HCT116 (cell line): Measurements from ENCODE around the gene AGAP1. TPM values are rescaled to one million over a fixed set of nuclear protein-coding genes. Genes with fewer than 3 reads are reported as not detected.

Experiments used
- ATAC-seq: fragments of 200-7000 bp; cut with Tn5 transposase; 2 replicates; pipeline ENCODE4 v1.9.1; 2020; ENCODE audit warnings: mild to moderate bottlenecking, moderate library complexity
- BruUV-seq: library from RNA; stranded (reverse); fragments of 400-500 nt; replicated peaks from 2 replicates; lab custom pipeline; 2021; lab: Mats Ljungman, UMichigan
- CTCF ChIA-PET: fragments of 300-600 bp; sonication (Branson Sonifier 250); formaldehyde crosslinking; loops from one replicate; lab custom pipeline; 2021; ENCODE audit warnings: antibody characterized with exemption; lab: Charles Lee
- POLR2A ChIA-PET: fragments of 300-600, 350-600 bp; sonication (Branson Sonifier 250); formaldehyde crosslinking; loops from one replicate; lab custom pipeline; 2021; ENCODE audit warnings: antibody characterized with exemption; lab: Charles Lee
- RAD21 ChIA-PET, 2 experiments: fragments of 300-600 bp; sonication (Branson Sonifier 250); formaldehyde crosslinking; loops; one replicate each; lab custom pipeline; 2023; ENCODE audit warnings: low total read pairs in 2 of 2; ENCODE audit not compliant: uncharacterized antibody in 2 of 2, unreplicated experiment in 2 of 2, low non-redundant PET in 1 of 2; lab: Charles Lee
- DNase-seq: peaks from one replicate; pipeline ENCODE4 v3.0.0-alpha.2; 2010; ENCODE audit warnings: low read depth, low spot score
- H2AFZ ChIP-seq: fragments of 200-600 bp; shearing (Covaris generic), sonication (generic); 2 replicates; pipeline ENCODE4 v1.6.1; 2017; ENCODE audit warnings: low read depth, mixed run types, mixed read lengths, antibody characterized with exemption, low read length; ENCODE audit not compliant: poor library complexity, severe bottlenecking
- H3K27ac ChIP-seq: 2 replicates; pipeline ENCODE4 v1.5.1; 2012; ENCODE audit warnings: low read depth, low read length
- H3K27me3 ChIP-seq: fragments of 200-600 bp; sonication (generic); 2 replicates; pipeline ENCODE4 v1.6.1; 2016; ENCODE audit warnings: mixed run types, low read length, mixed read lengths; ENCODE audit not compliant: insufficient read depth
- H3K36me3 ChIP-seq, 2 experiments: fragments of 200-500 bp in 1 of 2; fragments of 200-600 bp in 1 of 2; sonication (Bioruptor generic) in 1 of 2; sonication (generic) in 1 of 2; 2 replicates each; pipeline versions ENCODE4 v1.5.1 to v1.6.1; 2014 to 2016; ENCODE audit warnings: low read length in 2 of 2, inconsistent platforms in 1 of 2, mixed read lengths in 1 of 2, mixed run types in 1 of 2; ENCODE audit not compliant: insufficient read depth in 2 of 2, control insufficient read depth in 1 of 2
- H3K4me1 ChIP-seq, 2 experiments: fragments of 200-600 bp in 1 of 2; sonication (generic) in 1 of 2; 2 replicates each; pipeline versions ENCODE4 v1.5.1 to v1.6.1; 2012 to 2017; ENCODE audit warnings: low read length in 2 of 2, inconsistent platforms in 1 of 2, mild to moderate bottlenecking in 1 of 2, mixed read lengths in 1 of 2, mixed run types in 1 of 2, moderate library complexity in 1 of 2; ENCODE audit not compliant: insufficient read depth in 2 of 2, control insufficient read depth in 1 of 2
- H3K4me2 ChIP-seq: fragments of 200-600 bp; sonication (generic); 2 replicates; pipeline ENCODE4 v1.6.1; 2017; ENCODE audit warnings: mixed run types, low read length, mixed read lengths
- H3K4me3 ChIP-seq, 2 experiments: fragments of 200-600 bp in 1 of 2; sonication (generic) in 1 of 2; replicated peaks in 1 of 2; 2 replicates each; pipeline ENCODE4 v1.5.1; 2011 to 2016; ENCODE audit warnings: low read length in 2 of 2, control low read depth in 1 of 2, low read depth in 1 of 2, mild to moderate bottlenecking in 1 of 2, mixed read lengths in 1 of 2, mixed run types in 1 of 2
- H3K79me2 ChIP-seq: fragments of 200-600 bp; sonication (generic); 2 replicates; pipeline ENCODE4 v1.6.1; 2017; ENCODE audit warnings: mild to moderate bottlenecking, mixed run types, low read length, moderate library complexity, mixed read lengths; ENCODE audit not compliant: insufficient read depth
- H3K9ac ChIP-seq: fragments of 200-600 bp; sonication (generic); 2 replicates; pipeline ENCODE4 v1.6.1; 2016; ENCODE audit warnings: low read length, mixed read lengths
- H3K9me2 ChIP-seq: fragments of 200-600 bp; sonication (generic), shearing (Covaris generic); 2 replicates; pipeline ENCODE4 v1.6.1; 2017; ENCODE audit warnings: mixed run types, mild to moderate bottlenecking, moderate library complexity; ENCODE audit not compliant: insufficient read depth
- H3K9me3 ChIP-seq, 2 experiments: fragments of 200-500 bp in 1 of 2; fragments of 200-600 bp in 1 of 2; sonication (Bioruptor generic) in 1 of 2; sonication (generic) in 1 of 2; 2 replicates each; pipeline ENCODE4 v1.6.1; 2014 to 2017; ENCODE audit warnings: low read length in 2 of 2, mixed read lengths in 2 of 2, inconsistent platforms in 1 of 2, low read depth in 1 of 2, mild to moderate bottlenecking in 1 of 2, mixed run types in 1 of 2, moderate library complexity in 1 of 2; ENCODE audit not compliant: control insufficient read depth in 1 of 2, insufficient read depth in 1 of 2
- H4K20me1 ChIP-seq: fragments of 200-600 bp; sonication (generic), shearing (Covaris generic); 2 replicates; pipeline ENCODE4 v1.6.1; 2017; ENCODE audit warnings: mixed run types, mild to moderate bottlenecking, moderate library complexity; ENCODE audit not compliant: insufficient read depth
- ATF3 ChIP-seq: IDR thresholded peaks from 2 replicates; pipeline ENCODE4 v1.6.1; 2012
- EGR1 ChIP-seq: IDR thresholded peaks from 2 replicates; pipeline ENCODE4 v1.6.1; 2012; ENCODE audit warnings: low read depth
- ELF1 ChIP-seq: IDR thresholded peaks from 2 replicates; pipeline ENCODE4 v1.6.1; 2012; ENCODE audit warnings: low read depth, borderline replicate concordance
- EZH2phosphoT487 ChIP-seq: fragments of 200-600 bp; IDR thresholded peaks from 2 replicates; pipeline ENCODE4 v1.6.1; 2018; ENCODE audit warnings: antibody characterized with exemption, borderline replicate concordance
- FOSL1 ChIP-seq: IDR thresholded peaks from 2 replicates; pipeline ENCODE4 v1.6.1; 2012; ENCODE audit warnings: low read depth
- JUND ChIP-seq: IDR thresholded peaks from 2 replicates; pipeline ENCODE4 v1.6.1; 2012
- POLR2A ChIP-seq: IDR thresholded peaks from 2 replicates; pipeline ENCODE4 v1.7.0; 2011; ENCODE audit warnings: borderline replicate concordance; ENCODE audit not compliant: insufficient read depth, insufficient read length; ENCODE audit errors: extremely low read depth
- POLR2AphosphoS5 ChIP-seq: IDR thresholded peaks from 2 replicates; pipeline ENCODE4 v1.6.1; 2011; ENCODE audit warnings: mild to moderate bottlenecking, low read depth, low read length, moderate library complexity
- RAD21 ChIP-seq: IDR thresholded peaks from 2 replicates; pipeline ENCODE4 v1.6.1; 2012; ENCODE audit warnings: low read depth, mild to moderate bottlenecking
- SIN3A ChIP-seq: IDR thresholded peaks from 2 replicates; pipeline ENCODE4 v1.6.1; 2012; ENCODE audit warnings: low read depth
- SRF ChIP-seq: IDR thresholded peaks from 2 replicates; pipeline ENCODE4 v1.6.1; 2012; ENCODE audit warnings: low read depth
- YY1 ChIP-seq: IDR thresholded peaks from 2 replicates; pipeline ENCODE4 v1.6.1; 2011; ENCODE audit warnings: low read length, low read depth, moderate library complexity, mild to moderate bottlenecking; ENCODE audit not compliant: insufficient replicate concordance; ENCODE audit errors: extremely low read depth
- ZFX ChIP-seq: fragments of 450-650 bp; IDR thresholded peaks from 2 replicates; pipeline ENCODE4 v1.6.1; 2017
- ZNF274 ChIP-seq: fragments of 200-500 bp; sonication (Bioruptor generic); IDR thresholded peaks from 2 replicates; pipeline ENCODE4 v1.6.1; 2014; ENCODE audit warnings: mild to moderate bottlenecking, low read depth, low read length, inconsistent platforms
- intact Hi-C: fragments of 100-400 bp; cut with micrococcal nuclease; formaldehyde crosslinking; loops from 2 replicates; pipeline ENCODE4 v1.10.0; 2022
- total RNA-seq: library from RNA; stranded (reverse); gene quantifications from one replicate; pipeline ENCODE4 v1.2.1, GENCODE V29; 2021; ENCODE audit not compliant: unreplicated experiment
- TF ChIP-seq, protein P1 (sequence below), 3 experiments: fragments of 200-600 bp in 1 of 3; sonication (generic) in 1 of 3; IDR thresholded peaks in 2 of 3; conservative IDR thresholded peaks in 1 of 3; 2 replicates each; pipeline ENCODE4 v1.5.1; 2012 to 2017; ENCODE audit warnings: low read depth in 2 of 3, low read length in 2 of 3, antibody characterized with exemption in 1 of 3, borderline replicate concordance in 1 of 3, control low read depth in 1 of 3, mild to moderate bottlenecking in 1 of 3, mixed read lengths in 1 of 3, mixed run types in 1 of 3, moderate library complexity in 1 of 3; ENCODE audit not compliant: insufficient read depth in 1 of 3
- TF ChIP-seq, protein P2 (sequence below): IDR thresholded peaks from 2 replicates; pipeline ENCODE4 v1.6.1; 2012

AGAP1 gene
- total RNA-seq, 1 experiment from 2014 or later, result 43.8 TPM

DNA sequence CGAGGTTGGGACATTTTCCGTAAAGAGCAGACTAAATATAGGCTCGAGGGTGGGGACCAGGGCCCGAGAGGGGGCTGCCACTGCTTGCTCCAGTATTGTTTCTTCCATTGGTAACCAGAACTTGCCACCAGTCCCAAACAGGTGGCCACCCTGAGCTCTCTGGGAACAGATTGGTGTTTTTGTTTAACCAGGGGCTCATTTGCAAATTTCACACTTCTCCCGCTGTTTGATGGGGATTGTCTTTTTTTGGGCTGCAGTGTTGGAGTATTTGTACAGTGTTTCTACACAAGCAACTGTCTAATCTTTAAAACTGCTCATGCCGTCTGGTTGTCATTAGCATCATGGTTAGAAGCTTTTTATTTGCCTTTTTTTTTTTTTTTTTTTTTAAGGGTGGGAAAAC is 8.5 kb downstream of the AGAP1 start (continued):
- TF ChIP-seq, protein P1, sequence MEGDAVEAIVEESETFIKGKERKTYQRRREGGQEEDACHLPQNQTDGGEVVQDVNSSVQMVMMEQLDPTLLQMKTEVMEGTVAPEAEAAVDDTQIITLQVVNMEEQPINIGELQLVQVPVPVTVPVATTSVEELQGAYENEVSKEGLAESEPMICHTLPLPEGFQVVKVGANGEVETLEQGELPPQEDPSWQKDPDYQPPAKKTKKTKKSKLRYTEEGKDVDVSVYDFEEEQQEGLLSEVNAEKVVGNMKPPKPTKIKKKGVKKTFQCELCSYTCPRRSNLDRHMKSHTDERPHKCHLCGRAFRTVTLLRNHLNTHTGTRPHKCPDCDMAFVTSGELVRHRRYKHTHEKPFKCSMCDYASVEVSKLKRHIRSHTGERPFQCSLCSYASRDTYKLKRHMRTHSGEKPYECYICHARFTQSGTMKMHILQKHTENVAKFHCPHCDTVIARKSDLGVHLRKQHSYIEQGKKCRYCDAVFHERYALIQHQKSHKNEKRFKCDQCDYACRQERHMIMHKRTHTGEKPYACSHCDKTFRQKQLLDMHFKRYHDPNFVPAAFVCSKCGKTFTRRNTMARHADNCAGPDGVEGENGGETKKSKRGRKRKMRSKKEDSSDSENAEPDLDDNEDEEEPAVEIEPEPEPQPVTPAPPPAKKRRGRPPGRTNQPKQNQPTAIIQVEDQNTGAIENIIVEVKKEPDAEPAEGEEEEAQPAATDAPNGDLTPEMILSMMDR (IDR thresholded peaks at IDR 0.05 in 2 of 3, conservative IDR thresholded peaks at IDR 0.05 in 1 of 3; ENCODE audit: borderline replicate concordance in 1 of 3, insufficient read depth in 1 of 3, low read depth in 2 of 3, low read length in 2 of 3), result no peak
- no peak for TF ChIP-seq SIN3A
- TF ChIP-seq JUND, result no peak
- TF ChIP-seq ELF1, result no peak
- TF ChIP-seq, protein P2, sequence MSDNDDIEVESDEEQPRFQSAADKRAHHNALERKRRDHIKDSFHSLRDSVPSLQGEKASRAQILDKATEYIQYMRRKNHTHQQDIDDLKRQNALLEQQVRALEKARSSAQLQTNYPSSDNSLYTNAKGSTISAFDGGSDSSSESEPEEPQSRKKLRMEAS, result no peak
- no peak for TF ChIP-seq ZFX
- no peak for TF ChIP-seq ATF3
- TF ChIP-seq FOSL1, result no peak
- no peak for TF ChIP-seq POLR2A
- TF ChIP-seq, all 23 proteins: peak for 0

DNA sequence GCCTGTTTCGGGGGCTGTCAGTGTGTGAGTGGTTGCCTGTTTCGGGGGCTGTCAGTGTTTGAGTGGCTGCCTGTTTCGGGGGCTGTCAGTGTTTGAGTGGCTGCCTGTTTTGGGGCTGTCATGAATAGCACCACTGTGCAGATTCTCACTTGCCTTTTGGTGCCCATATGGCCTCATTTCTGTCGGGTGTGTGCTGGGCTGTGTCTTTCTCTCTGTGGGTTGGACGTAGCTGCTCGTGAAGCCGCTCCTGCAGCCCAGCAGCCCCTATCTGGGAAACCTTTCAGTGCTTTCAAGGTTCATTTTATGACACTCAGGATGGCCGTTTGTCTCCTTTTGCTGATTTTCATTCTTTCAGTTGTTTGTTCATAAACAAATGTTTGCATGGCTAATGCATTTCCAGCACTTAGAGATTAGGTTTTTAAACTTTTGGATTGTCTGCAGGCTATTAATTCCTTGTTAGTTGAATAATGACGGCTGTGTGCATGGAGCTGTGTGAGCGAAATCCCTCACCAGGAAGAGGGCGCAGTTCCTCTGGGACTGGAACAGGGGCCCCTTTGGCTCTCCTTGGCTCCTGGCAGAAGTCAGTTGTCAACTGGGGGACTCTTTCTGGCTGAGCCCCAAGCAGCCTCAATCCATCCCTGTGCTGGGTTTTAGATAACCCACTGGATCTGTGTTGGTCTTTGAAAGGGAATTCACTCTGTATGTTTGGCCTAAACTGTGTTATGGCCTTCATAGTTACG is 10.8 kb downstream of the AGAP1 start:
- intact Hi-C loops, result loop anchor here (5.0 kb wide), 1 partner anchor 243 kb away; no protein-coding TSS in a partner anchor
- H3K36me3 ChIP-seq, result no peaks in the 10 kb centered on the region
- RAD21 ChIA-PET, result no interaction called here
- peaks cover 27% of the 10 kb centered on the region; the same call in 1 of the 2 replicates for H4K20me1 ChIP-seq
- POLR2A ChIA-PET, result no interaction called here
- peak overlapping the region; percentile 12; the same call in 1 of the 2 replicates for H3K4me2 ChIP-seq
- CTCF ChIA-PET, result no interaction called here
- TF ChIP-seq JUND (no peak), RAD21 (no peak), EGR1 (no peak), POLR2AphosphoS5 (no peak), ATF3 (no peak), POLR2A (no peak), ZNF274 (no peak), YY1 (no peak), EZH2phosphoT487 (no peak), SIN3A (no peak), SRF (no peak), FOSL1 (no peak)
- TF ChIP-seq, protein P2, result no peak
- H3K9me3 ChIP-seq, result no peaks in the 10 kb centered on the region
- no peak overlapping the region for H3K4me3 ChIP-seq
- no peak for DNase-seq
- ATAC-seq, result no peak
- H3K27me3 ChIP-seq, result no peaks in the 10 kb centered on the region
- H3K9me2 ChIP-seq, result no peaks in the 10 kb centered on the region
- H2AFZ ChIP-seq, result no peak overlapping the region
- peaks cover 98% of the 10 kb centered on the region for H3K79me2 ChIP-seq
- H3K27ac ChIP-seq, result no peak overlapping the region
- BruUV-seq, result no TSS peak
- H3K4me1 ChIP-seq, result peaks cover 43 to 58% of the 10 kb centered on the region in 2 experiments
- no peak overlapping the region for H3K9ac ChIP-seq
